T-helper 1 cell treated with Interleukin-12 subunit alpha and Interleukin-12 subunit beta and Interleukin-4 antibody, amounts not matched to agents 30 μg/mL and 1 μg/mL, for 36 hours (primary cell): ENCODE data around the gene LBX2.
A peak's percentile ranks its signal among the peaks of the same experiment; 100 is the strongest.

Source experiments
- H3K27ac Mint-ChIP-seq: one replicate; pipeline ENCODE4 v1.8.0; 2021; ENCODE audit warnings: mild to moderate bottlenecking, mixed read lengths
- H3K27me3 Mint-ChIP-seq: one replicate; pipeline ENCODE4 v1.8.0; 2021; ENCODE audit warnings: low read depth, mixed read lengths
- H3K36me3 Mint-ChIP-seq: one replicate; pipeline ENCODE4 v1.8.0; 2021; ENCODE audit warnings: low read depth, mixed read lengths
- H3K4me1 Mint-ChIP-seq: one replicate; pipeline ENCODE4 v1.8.0; 2021; ENCODE audit warnings: low read depth, mixed read lengths
- H3K4me3 Mint-ChIP-seq: one replicate; pipeline ENCODE4 v1.8.0; 2021; ENCODE audit warnings: mild to moderate bottlenecking, moderate library complexity, mixed read lengths
- H3K9me3 Mint-ChIP-seq: one replicate; pipeline ENCODE4 v1.8.0; 2021; ENCODE audit warnings: mixed read lengths

Gene LBX2

GRCh38 chr2:74499267-74499939, at the start of gene LBX2:
LBX2 (minus strand) TSS chr2:74499603; CDS start chr2:74499537, 66 bp downstream.
- Mint-ChIP-seq H3K9me3 (no peaks in the 10 kb centered on the region), H3K36me3 (peaks cover 15% of the 10 kb centered on the region), H3K27me3 (peaks cover 59% of the 10 kb centered on the region), H3K4me3 (peak within 1 kb of the TSS; percentile 87), H3K4me1 (peaks cover 19% of the 10 kb centered on the region), H3K27ac (peak within 1 kb of the TSS; percentile 80)

DNA sequence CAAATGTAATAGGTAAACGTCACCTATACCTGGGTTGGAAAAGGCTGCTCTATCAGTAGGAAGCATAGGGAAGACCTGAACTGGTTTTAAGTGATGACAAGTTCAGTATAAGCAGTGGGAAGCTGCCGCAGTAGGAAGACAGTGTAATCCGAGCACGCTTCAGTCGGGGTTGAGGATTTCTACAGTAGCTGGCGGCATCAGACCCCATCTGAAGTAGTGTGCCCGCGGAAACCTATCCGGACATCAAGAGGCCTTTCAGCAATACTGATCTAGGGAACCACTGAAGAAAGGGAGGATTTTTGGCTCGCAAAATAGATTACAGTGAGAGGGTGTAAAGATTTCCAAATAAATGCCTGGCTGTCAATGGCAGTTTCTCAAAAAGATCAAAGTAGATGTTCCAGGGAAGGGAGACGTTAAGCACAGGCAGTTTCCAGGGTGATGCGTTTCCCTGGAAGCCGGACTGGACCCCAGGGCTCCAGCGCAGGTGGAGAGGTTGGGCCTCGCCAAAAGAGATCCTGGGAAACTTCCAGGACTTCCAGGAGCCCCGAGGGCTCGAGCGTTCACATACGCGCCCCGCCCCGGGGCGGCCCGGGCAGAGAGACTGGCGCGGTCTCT, 49.0 kb upstream of the LBX2 start:
- Mint-ChIP-seq H3K36me3 (no peaks in the 10 kb centered on the region), H3K4me1 (peaks cover 15% of the 10 kb centered on the region), H3K27ac (peak overlapping the region; percentile 4), H3K9me3 (no peaks in the 10 kb centered on the region), H3K4me3 (peak overlapping the region; percentile 78), H3K27me3 (peaks cover 46% of the 10 kb centered on the region)

DNA sequence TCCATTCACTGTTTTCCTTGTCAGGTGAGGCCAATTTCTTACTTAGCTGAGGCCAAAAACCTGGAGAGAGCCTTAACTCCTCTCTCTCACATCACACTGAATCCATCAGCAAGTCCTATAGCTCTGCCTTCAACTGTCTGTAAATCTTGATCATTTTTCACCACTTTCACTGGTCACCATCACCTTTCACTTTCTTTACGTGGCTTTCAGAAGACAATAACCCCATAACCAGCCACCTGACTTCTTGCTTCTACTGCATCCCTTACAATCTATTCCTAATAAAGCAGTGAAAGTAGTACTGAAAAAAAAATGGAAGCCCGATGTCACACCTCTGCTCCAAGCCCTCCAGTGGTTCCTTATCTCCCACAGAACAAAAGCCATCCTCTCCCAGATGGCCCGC, 46.6 kb upstream of the LBX2 start:
- H3K27ac Mint-ChIP-seq = no peak overlapping the region
- peaks cover 51% of the 10 kb centered on the region for H3K27me3 Mint-ChIP-seq
- H3K36me3 Mint-ChIP-seq = peaks cover 1% of the 10 kb centered on the region
- H3K9me3 Mint-ChIP-seq = no peaks in the 10 kb centered on the region
- H3K4me3 Mint-ChIP-seq = no peak overlapping the region
- peaks cover 12% of the 10 kb centered on the region for H3K4me1 Mint-ChIP-seq

DNA sequence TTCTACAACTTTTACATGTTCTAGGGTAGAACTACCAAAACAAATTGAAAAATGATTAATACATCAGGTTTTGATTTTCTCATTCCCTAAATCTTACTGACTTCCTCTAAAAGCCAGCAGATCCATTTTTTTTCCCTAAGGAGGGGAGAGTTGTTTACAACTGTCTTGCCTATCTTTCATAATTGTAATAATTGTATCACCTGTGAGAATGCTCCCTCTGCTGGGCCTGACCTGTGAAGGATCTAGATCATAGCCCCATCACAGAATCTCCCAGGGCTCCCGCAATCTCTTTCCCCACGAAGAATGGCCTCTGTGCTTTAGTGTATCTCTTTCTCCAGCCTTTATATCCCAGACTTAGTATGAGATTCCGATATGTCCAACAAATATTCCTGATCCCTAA, 45.2 kb upstream of the LBX2 start:
- Mint-ChIP-seq H3K4me1 (peaks cover 12% of the 10 kb centered on the region), H3K4me3 (no peak overlapping the region), H3K27ac (no peak overlapping the region), H3K9me3 (no peaks in the 10 kb centered on the region), H3K27me3 (peaks cover 42% of the 10 kb centered on the region), H3K36me3 (peaks cover 1% of the 10 kb centered on the region)

GRCh38 chr2:74542978-74543377, 43.6 kb upstream of the LBX2 start:
- Mint-ChIP-seq H3K4me3 (no peak overlapping the region), H3K27ac (no peak overlapping the region), H3K9me3 (no peaks in the 10 kb centered on the region), H3K36me3 (peaks cover 1% of the 10 kb centered on the region), H3K4me1 (peaks cover 15% of the 10 kb centered on the region), H3K27me3 (peaks cover 38% of the 10 kb centered on the region)

DNA sequence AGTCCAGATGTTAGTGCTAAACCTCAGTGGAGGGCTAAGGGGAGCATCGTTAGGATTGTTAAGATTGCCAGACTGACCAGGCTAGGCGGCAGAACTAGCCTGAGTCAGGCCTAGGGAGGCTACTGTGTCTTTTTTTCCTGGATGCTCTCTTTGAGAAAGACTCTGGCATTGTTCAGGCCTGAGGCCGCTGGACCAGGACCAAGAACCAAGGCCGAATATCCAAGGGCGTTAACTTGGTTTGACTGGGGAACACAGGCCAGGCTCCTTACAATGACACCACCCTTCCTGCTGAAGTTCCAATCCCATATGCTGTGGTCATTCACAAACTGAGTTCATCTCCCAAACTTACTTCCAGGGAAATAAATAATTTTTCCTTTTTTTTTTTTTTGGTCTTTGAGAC, 40.9 kb upstream of the LBX2 start:
- no peak overlapping the region for H3K4me3 Mint-ChIP-seq
- H3K4me1 Mint-ChIP-seq = peaks cover 12% of the 10 kb centered on the region
- H3K9me3 Mint-ChIP-seq = no peaks in the 10 kb centered on the region
- peaks cover 1% of the 10 kb centered on the region for H3K36me3 Mint-ChIP-seq
- H3K27me3 Mint-ChIP-seq = peaks cover 18% of the 10 kb centered on the region
- no peak overlapping the region for H3K27ac Mint-ChIP-seq

- Mint-ChIP-seq H3K9me3 (no peaks in the 10 kb centered on the region), H3K27ac (no peak overlapping the region), H3K4me3 (no peak overlapping the region), H3K4me1 (peaks cover 13% of the 10 kb centered on the region), H3K36me3 (peaks cover 2% of the 10 kb centered on the region), H3K27me3 (peaks cover 13% of the 10 kb centered on the region)
These were observed 39.5 kb upstream of the LBX2 start for GRCh38 chr2:74538881-74539339.

GRCh38 chr2:74537140-74537539, 37.7 kb upstream of the LBX2 start:
- Mint-ChIP-seq H3K27ac (no peak overlapping the region), H3K27me3 (peaks cover 5% of the 10 kb centered on the region), H3K4me3 (no peak overlapping the region), H3K4me1 (peaks cover 16% of the 10 kb centered on the region), H3K9me3 (no peaks in the 10 kb centered on the region), H3K36me3 (peaks cover 7% of the 10 kb centered on the region)

GRCh38 chr2:74536166-74536950, 37.0 kb upstream of the LBX2 start:
- Mint-ChIP-seq H3K27ac (no peak overlapping the region), H3K4me3 (no peak overlapping the region), H3K36me3 (peaks cover 10% of the 10 kb centered on the region), H3K4me1 (peaks cover 24% of the 10 kb centered on the region), H3K27me3 (peaks cover 4% of the 10 kb centered on the region), H3K9me3 (no peaks in the 10 kb centered on the region)

DNA sequence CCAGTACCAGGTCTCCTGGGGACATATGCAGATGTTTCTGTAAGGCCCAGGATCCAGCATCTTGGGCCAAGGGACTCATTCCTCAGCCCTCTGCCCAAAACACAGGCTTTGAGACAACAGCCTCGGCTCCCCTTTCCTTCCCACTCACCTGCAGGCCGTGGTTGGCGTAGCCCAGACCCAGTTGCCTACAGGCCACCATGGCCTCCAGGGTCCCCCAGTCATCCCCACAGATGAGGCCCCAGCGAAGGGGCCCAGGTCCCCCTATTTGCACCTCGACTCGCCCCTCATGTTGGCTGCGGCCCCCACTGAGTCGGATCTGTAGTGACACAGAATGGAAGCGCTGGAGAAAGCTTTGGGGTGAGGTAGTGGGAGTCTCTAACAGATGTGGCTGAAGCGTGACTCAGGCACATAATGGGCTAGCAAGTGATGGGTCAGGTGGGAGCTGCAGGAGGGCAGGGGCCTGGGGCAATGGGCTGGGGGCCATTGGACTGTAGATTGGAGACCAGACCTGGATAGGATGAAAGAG, 36.1 kb upstream of the LBX2 start:
- peaks cover 12% of the 10 kb centered on the region for H3K36me3 Mint-ChIP-seq
- no peak overlapping the region for H3K4me3 Mint-ChIP-seq
- H3K9me3 Mint-ChIP-seq = no peaks in the 10 kb centered on the region
- H3K27me3 Mint-ChIP-seq = peaks cover 4% of the 10 kb centered on the region
- no peak overlapping the region for H3K27ac Mint-ChIP-seq
- peaks cover 30% of the 10 kb centered on the region for H3K4me1 Mint-ChIP-seq

- Mint-ChIP-seq H3K4me1 (peaks cover 30% of the 10 kb centered on the region), H3K36me3 (peaks cover 12% of the 10 kb centered on the region), H3K4me3 (no peak overlapping the region), H3K27ac (no peak overlapping the region), H3K9me3 (no peaks in the 10 kb centered on the region), H3K27me3 (peaks cover 4% of the 10 kb centered on the region)
These were observed 35.0 kb upstream of the LBX2 start for GRCh38 chr2:74534411-74534810.

DNA sequence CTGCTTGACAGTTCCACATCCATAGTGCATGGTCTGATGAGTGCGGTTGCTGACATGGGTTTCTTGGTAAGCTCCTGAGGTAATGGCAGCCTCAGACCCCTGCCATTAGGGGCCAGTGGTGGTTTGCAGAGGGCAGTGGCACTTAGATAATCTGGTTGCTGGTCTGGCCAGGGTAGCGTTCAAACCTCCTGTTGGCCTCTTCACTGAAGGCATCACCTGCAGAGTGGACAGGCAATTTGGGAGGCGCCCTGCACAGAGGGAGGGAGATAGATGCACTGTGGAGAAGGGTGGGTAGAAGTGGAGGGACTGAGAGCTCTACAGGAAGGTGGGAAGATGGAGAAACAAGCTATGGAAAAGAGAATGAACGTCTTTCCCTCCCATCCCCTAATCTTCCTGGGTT, 34.1 kb upstream of the LBX2 start:
- Mint-ChIP-seq H3K27me3 (peaks cover 4% of the 10 kb centered on the region), H3K27ac (no peak overlapping the region), H3K4me3 (no peak overlapping the region), H3K36me3 (peaks cover 17% of the 10 kb centered on the region), H3K9me3 (no peaks in the 10 kb centered on the region), H3K4me1 (peaks cover 27% of the 10 kb centered on the region)

DNA sequence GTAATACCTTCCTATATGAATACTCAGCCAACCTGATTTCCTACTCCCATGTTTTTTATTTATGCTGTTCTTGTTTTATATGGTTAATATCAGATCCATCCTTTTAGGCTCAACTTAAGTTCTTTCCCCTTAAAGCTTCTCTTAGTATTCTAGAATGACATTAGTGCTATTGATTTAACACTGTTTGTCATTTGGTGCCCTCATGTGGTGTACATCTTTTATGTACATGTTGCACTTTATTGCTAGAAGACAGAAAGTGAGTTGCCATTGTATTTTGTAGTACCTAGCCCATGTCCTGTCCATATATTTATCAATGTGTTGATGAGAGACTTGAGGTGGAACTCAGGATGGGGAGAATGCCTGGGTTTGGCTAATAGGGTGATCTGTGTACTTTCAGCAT, 32.8 kb upstream of the LBX2 start:
- Mint-ChIP-seq H3K9me3 (no peaks in the 10 kb centered on the region), H3K4me3 (peak overlapping the region; percentile 97), H3K27ac (peak overlapping the region; percentile 96), H3K36me3 (peaks cover 28% of the 10 kb centered on the region), H3K4me1 (peaks cover 38% of the 10 kb centered on the region), H3K27me3 (no peaks in the 10 kb centered on the region)

DNA sequence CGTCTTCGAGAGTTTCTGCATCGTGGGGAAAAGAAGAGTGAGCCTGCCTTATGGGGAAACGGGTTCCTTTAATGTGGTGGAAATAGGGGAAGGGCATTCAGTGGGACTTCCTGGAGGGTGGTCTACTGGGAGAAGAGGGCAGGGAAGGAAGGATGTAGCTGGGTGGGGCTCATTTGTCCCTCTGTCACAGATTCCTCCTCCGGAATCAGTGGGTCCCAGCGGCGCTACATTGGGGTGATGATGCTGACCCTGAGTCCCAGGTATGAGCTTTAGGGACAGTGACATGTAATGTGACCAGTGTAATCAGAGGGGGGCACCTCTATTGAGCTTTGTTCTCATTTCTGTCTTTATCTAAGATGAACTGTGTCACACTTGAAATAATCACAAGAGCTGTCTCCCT, 32.3 kb upstream of the LBX2 start:
- Mint-ChIP-seq H3K27me3 (no peaks in the 10 kb centered on the region), H3K4me3 (peak overlapping the region; percentile 97), H3K36me3 (peaks cover 34% of the 10 kb centered on the region), H3K9me3 (no peaks in the 10 kb centered on the region), H3K27ac (peak overlapping the region; percentile 96), H3K4me1 (peaks cover 41% of the 10 kb centered on the region)
